Neural cell (in vitro differentiated cells): ENCODE results near the gene FAM120C. TPM values are rescaled to one million over a fixed set of nuclear protein-coding genes. Genes with fewer than 3 reads are reported as not detected.

Experiments
- H2AFZ ChIP-seq: fragments of 200-600, 300-800 bp; sonication (generic), shearing (Covaris generic); 2 replicates; pipeline ENCODE4 v1.6.0; 2014; ENCODE audit warnings: low read depth, mild to moderate bottlenecking, antibody characterized with exemption, low read length, moderate library complexity
- H3F3A ChIP-seq: fragments of 200-600 bp; shearing (Covaris generic); 2 replicates; pipeline ENCODE4 v1.6.1; 2016; ENCODE audit warnings: mild to moderate bottlenecking, moderate library complexity, mixed read lengths, antibody characterized with exemption, low read length; ENCODE audit not compliant: insufficient read depth, poor library complexity, severe bottlenecking
- H3K27ac ChIP-seq: fragments of 200-600, 300-800 bp; sonication (generic), shearing (Covaris generic); 2 replicates; pipeline ENCODE4 v1.5.1; 2014; ENCODE audit warnings: mild to moderate bottlenecking, low read length, moderate library complexity
- H3K27me3 ChIP-seq: fragments of 300-800, 200-600 bp; sonication (generic), shearing (Covaris generic); 2 replicates; pipeline ENCODE4 v1.6.0; 2014; ENCODE audit warnings: mild to moderate bottlenecking, low read depth, low read length, moderate library complexity; ENCODE audit not compliant: insufficient read depth
- H3K36me3 ChIP-seq: fragments of 300-800, 200-600 bp; sonication (generic), shearing (Covaris generic); 2 replicates; pipeline ENCODE4 v1.5.1; 2014; ENCODE audit warnings: mild to moderate bottlenecking, antibody characterized with exemption, low read length, moderate library complexity; ENCODE audit not compliant: insufficient read depth
- H3K4me2 ChIP-seq: fragments of 300-800, 200-600 bp; sonication (generic), shearing (Covaris generic); 2 replicates; pipeline ENCODE4 v1.6.0; 2014; ENCODE audit warnings: mild to moderate bottlenecking, low read length
- H3K4me3 ChIP-seq: fragments of 300-800, 200-600 bp; sonication (generic), shearing (Covaris generic); 2 replicates; pipeline ENCODE4 v1.5.1; 2014; ENCODE audit warnings: mild to moderate bottlenecking, low read length, moderate library complexity
- H3K79me2 ChIP-seq: fragments of 200-600 bp; shearing (Covaris generic); replicated peaks from 2 replicates; pipeline ENCODE4 v1.6.0; 2014; ENCODE audit warnings: mild to moderate bottlenecking, low read length, moderate library complexity; ENCODE audit not compliant: insufficient read depth
- H3K9ac ChIP-seq: fragments of 300-800, 200-600 bp; sonication (generic), shearing (Covaris generic); 2 replicates; pipeline ENCODE4 v1.6.1; 2016; ENCODE audit warnings: mild to moderate bottlenecking, low read length, mixed read lengths
- H3K9me2 ChIP-seq: fragments of 200-600 bp; shearing (Covaris generic); 2 replicates; pipeline ENCODE4 v1.6.1; 2016; ENCODE audit warnings: mild to moderate bottlenecking, low read length, mixed read lengths; ENCODE audit not compliant: insufficient read depth
- H3K9me3 ChIP-seq: fragments of 200-600, 300-800 bp; sonication (generic), shearing (Covaris generic); 2 replicates; pipeline ENCODE4 v1.6.1; 2016; ENCODE audit warnings: mild to moderate bottlenecking, mixed run types, low read length, moderate library complexity, mixed read lengths
- H4K20me1 ChIP-seq: fragments of 200-600 bp; shearing (Covaris generic); 2 replicates; pipeline ENCODE4 v1.6.1; 2016; ENCODE audit warnings: mild to moderate bottlenecking, mixed run types; ENCODE audit not compliant: insufficient read depth
- EP300 ChIP-seq: fragments of 450-650 bp; conservative IDR thresholded peaks from 2 replicates; pipeline ENCODE4 v1.6.1; 2014; ENCODE audit warnings: antibody characterized with exemption, mild to moderate bottlenecking, moderate library complexity; ENCODE audit not compliant: poor library complexity, severe bottlenecking
- EZH2 ChIP-seq: fragments of 200-600, 300-800 bp; shearing (Covaris generic), sonication (generic); IDR thresholded peaks from 2 replicates; pipeline ENCODE4 v1.6.1; 2014; ENCODE audit warnings: antibody characterized with exemption, low read length, borderline replicate concordance, mild to moderate bottlenecking; ENCODE audit not compliant: insufficient read depth, poor library complexity, severe bottlenecking
- MXI1 ChIP-seq: fragments of 450-650 bp; conservative IDR thresholded peaks from 2 replicates; pipeline ENCODE4 v1.6.1; 2014; ENCODE audit warnings: antibody characterized with exemption, mild to moderate bottlenecking; ENCODE audit not compliant: poor library complexity, severe bottlenecking
- POLR2AphosphoS5 ChIP-seq: IDR thresholded peaks from 2 replicates; pipeline ENCODE4 v1.6.1; 2012
- RAD21 ChIP-seq: fragments of 450-650 bp; conservative IDR thresholded peaks from 2 replicates; pipeline ENCODE4 v1.6.1; 2014; ENCODE audit warnings: antibody characterized with exemption, mild to moderate bottlenecking, moderate library complexity
- REST ChIP-seq: IDR thresholded peaks from 2 replicates; pipeline ENCODE4 v1.6.1; 2012; ENCODE audit warnings: borderline replicate concordance
- SMC3 ChIP-seq: fragments of 450-650 bp; conservative IDR thresholded peaks from 2 replicates; pipeline ENCODE4 v1.6.1; 2014; ENCODE audit warnings: antibody characterized with exemption, mild to moderate bottlenecking, moderate library complexity; ENCODE audit not compliant: poor library complexity
- TAF1 ChIP-seq: IDR thresholded peaks from 2 replicates; pipeline ENCODE4 v1.6.1; 2012; ENCODE audit warnings: low read depth
- polyA plus RNA-seq: library from polyadenylated mRNA; depleted of rRNA; stranded (reverse); fragments of >200 nt; gene quantifications from 2 replicates; pipeline ENCODE4 v1.2.3, GENCODE V29; 2014
- TF ChIP-seq, protein P1 (sequence below): fragments of 450-650 bp; IDR thresholded peaks from 2 replicates; pipeline ENCODE4 v1.5.1; 2014; ENCODE audit warnings: antibody characterized with exemption, mild to moderate bottlenecking, moderate library complexity; ENCODE audit not compliant: poor library complexity, severe bottlenecking

Gene FAM120C
- polyA plus RNA-seq, 1 donor from 2014 or later: 2.5 TPM

DNA sequence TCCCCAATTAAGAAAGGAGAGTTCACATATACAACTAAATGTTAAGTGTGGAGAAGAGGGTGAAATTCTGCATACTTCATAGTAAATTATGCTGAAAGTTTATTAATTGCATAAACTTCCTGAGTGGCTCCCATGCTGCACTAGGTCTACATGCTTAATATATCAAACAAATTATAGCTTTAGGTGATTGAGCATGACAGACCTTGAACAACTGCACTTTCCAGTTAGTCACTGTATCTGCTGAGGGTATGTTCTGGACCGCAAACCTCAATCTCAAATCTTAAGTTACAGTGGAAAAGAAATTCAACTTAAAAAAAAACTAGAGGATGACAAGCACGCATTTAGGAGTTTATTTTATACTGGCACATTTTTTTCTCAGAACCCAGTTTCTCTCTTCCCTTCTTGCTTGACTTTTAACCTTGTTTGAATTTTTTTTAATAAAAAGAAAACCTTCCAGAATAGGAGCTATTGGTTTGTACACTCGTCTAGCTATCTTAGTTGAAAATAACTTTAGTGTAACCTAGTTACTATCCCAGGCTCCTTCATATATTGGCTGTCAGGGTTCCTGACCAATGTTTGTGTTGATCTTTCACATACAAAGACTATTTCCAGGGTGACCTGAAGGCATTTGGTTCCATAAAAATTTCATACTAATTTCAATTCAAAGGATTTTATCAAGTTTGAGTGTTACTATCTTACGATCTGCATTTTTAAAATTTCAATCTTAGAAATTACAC is 10.2 kb upstream of the FAM120C start:
- Histone ChIP-seq H3K79me2 (no peaks in the 10 kb centered on the region), H3K4me2 (no peak overlapping the region), H3K27ac (no peak overlapping the region), H3K9me2 (no peaks in the 10 kb centered on the region), H3K36me3 (no peaks in the 10 kb centered on the region), H3K27me3 (no peaks in the 10 kb centered on the region), H3F3A (no peaks in the 10 kb centered on the region), H3K9ac (no peak overlapping the region), H3K4me3 (no peak overlapping the region), H4K20me1 (no peaks in the 10 kb centered on the region), H3K9me3 (no peaks in the 10 kb centered on the region), H2AFZ (no peak overlapping the region)
- no peak for TF ChIP-seq RAD21
- TF ChIP-seq MXI1: no peak
- TF ChIP-seq EZH2: no peak
- TF ChIP-seq TAF1: no peak
- no peak for TF ChIP-seq SMC3
- TF ChIP-seq EP300: no peak
- no peak for TF ChIP-seq POLR2AphosphoS5
- TF ChIP-seq REST: no peak
- TF ChIP-seq, protein P1, sequence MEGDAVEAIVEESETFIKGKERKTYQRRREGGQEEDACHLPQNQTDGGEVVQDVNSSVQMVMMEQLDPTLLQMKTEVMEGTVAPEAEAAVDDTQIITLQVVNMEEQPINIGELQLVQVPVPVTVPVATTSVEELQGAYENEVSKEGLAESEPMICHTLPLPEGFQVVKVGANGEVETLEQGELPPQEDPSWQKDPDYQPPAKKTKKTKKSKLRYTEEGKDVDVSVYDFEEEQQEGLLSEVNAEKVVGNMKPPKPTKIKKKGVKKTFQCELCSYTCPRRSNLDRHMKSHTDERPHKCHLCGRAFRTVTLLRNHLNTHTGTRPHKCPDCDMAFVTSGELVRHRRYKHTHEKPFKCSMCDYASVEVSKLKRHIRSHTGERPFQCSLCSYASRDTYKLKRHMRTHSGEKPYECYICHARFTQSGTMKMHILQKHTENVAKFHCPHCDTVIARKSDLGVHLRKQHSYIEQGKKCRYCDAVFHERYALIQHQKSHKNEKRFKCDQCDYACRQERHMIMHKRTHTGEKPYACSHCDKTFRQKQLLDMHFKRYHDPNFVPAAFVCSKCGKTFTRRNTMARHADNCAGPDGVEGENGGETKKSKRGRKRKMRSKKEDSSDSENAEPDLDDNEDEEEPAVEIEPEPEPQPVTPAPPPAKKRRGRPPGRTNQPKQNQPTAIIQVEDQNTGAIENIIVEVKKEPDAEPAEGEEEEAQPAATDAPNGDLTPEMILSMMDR: no peak

GRCh38 chrX:54184474-54184873 is 1.4 kb upstream of the FAM120C start:
- H3K36me3 ChIP-seq: no peaks in the 10 kb centered on the region
- H4K20me1 ChIP-seq: no peaks in the 10 kb centered on the region
- no peak overlapping the region for H3K9ac ChIP-seq
- H3K27me3 ChIP-seq: no peaks in the 10 kb centered on the region
- TF ChIP-seq, protein P1: no peak
- TF ChIP-seq SMC3 (no peak), POLR2AphosphoS5 (no peak), TAF1 (no peak), REST (no peak), EP300 (no peak), EZH2 (no peak), MXI1 (no peak), RAD21 (no peak)
- H2AFZ ChIP-seq: no peak overlapping the region
- H3K4me3 ChIP-seq: no peak overlapping the region
- H3K27ac ChIP-seq: no peak overlapping the region
- H3K4me2 ChIP-seq: no peak overlapping the region
- no peaks in the 10 kb centered on the region for H3K9me3 ChIP-seq
- no peaks in the 10 kb centered on the region for H3K9me2 ChIP-seq
- H3F3A ChIP-seq: no peaks in the 10 kb centered on the region
- peaks cover 23% of the 10 kb centered on the region for H3K79me2 ChIP-seq
